Stimulated activated CD4-positive, alpha-beta T cell treated with anti-CD3 and anti-CD28 coated beads, Interleukin-2, amount 100 ng/mL, for 24 hours (primary cell): ENCODE results near the gene SHBG.
"Not testable (repeated sequence)": the region's sequence is repeated elsewhere in the genome, so short reads cannot be mapped to it uniquely, and the experiment has no call there.

Source experiments
- DNase-seq, 2 donors: peaks; one replicate each; pipeline ENCODE4 v3.0.0-alpha.2; 2020

SHBG gene

GRCh38 chr17:7629939-7630571, at the start of gene SHBG:
SHBG (plus strand) TSS chr17:7630135; CDS start chr17:7630173, 38 bp downstream.
- no peak for DNase-seq

- no peak for DNase-seq
Observed at GRCh38 chr17:7580604-7581575, 49.0 kb upstream of the SHBG start.

GRCh38 chr17:7582396-7583252, 47.3 kb upstream of the SHBG start:
- no peak for DNase-seq

GRCh38 chr17:7583253-7584109, 46.5 kb upstream of the SHBG start, which contains the start of gene MPDU1:
MPDU1 (plus strand) TSS chr17:7583852; CDS start chr17:7583863, 11 bp downstream.
- peak; percentile 94 to 95 for DNase-seq

- DNase-seq: no peak
Observed at GRCh38 chr17:7586673-7587419, 43.1 kb upstream of the SHBG start.

- DNase-seq: no peak
Observed at GRCh38 chr17:7587420-7588151, 42.3 kb upstream of the SHBG start.

GRCh38 chr17:7588553-7589203, 41.3 kb upstream of the SHBG start:
- no peak for DNase-seq

GRCh38 chr17:7589204-7589868, 40.6 kb upstream of the SHBG start:
- DNase-seq: peak; percentile 65 to 73

- DNase-seq: no peak
Observed at GRCh38 chr17:7589891-7590691, 39.8 kb upstream of the SHBG start, which contains the start of gene SOX15. SOX15 (minus strand) TSS chr17:7590094; CDS start chr17:7589676, 418 bp downstream.

- DNase-seq: no peak
Observed at GRCh38 chr17:7590743-7591142, 39.2 kb upstream of the SHBG start.

GRCh38 chr17:7591596-7591995, 38.3 kb upstream of the SHBG start:
- no peak for DNase-seq

GRCh38 chr17:7592422-7593021, 37.4 kb upstream of the SHBG start:
- no peak for DNase-seq

- DNase-seq: no peak
Observed at GRCh38 chr17:7593296-7593695, 36.6 kb upstream of the SHBG start.

GRCh38 chr17:7597561-7597960, 32.4 kb upstream of the SHBG start:
- DNase-seq: not testable (repeated sequence)

GRCh38 chr17:7606280-7606679, 23.7 kb upstream of the SHBG start:
- no peak for DNase-seq

GRCh38 chr17:7610641-7611040, 19.3 kb upstream of the SHBG start:
- DNase-seq: no peak

- no peak for DNase-seq
Observed at GRCh38 chr17:7611635-7612293, 18.2 kb upstream of the SHBG start.
